Astrocyte (in vitro differentiated cells and primary cell): ENCODE data around the gene CHRNB4. TPM values are rescaled to one million over a fixed set of nuclear protein-coding genes. Genes with fewer than 3 reads are reported as not detected.

Experiments
- DNase-seq: peaks from one replicate; pipeline ENCODE4 v3.0.0-alpha.2; 2010; ENCODE audit warnings: low read depth
- FAIRE-seq: peaks from 2 replicates; lab custom pipeline; 2011; peaks lifted over from hg19 to GRCh38; lab: Jason Lieb, UNC
- H2AFZ ChIP-seq: 2 replicates; pipeline ENCODE4 v1.6.0; 2012; ENCODE audit warnings: low read depth, low read length, inconsistent platforms
- H3K27ac ChIP-seq: 2 replicates; pipeline ENCODE4 v1.5.1; 2011; ENCODE audit warnings: low read depth, low read length, inconsistent platforms
- H3K27me3 ChIP-seq: 2 replicates; pipeline ENCODE4 v1.6.0; 2011; ENCODE audit warnings: low read length, inconsistent platforms; ENCODE audit not compliant: insufficient read depth
- H3K36me3 ChIP-seq: 2 replicates; pipeline ENCODE4 v1.5.1; 2011; ENCODE audit warnings: low read length, inconsistent platforms; ENCODE audit not compliant: insufficient read depth
- H3K4me1 ChIP-seq: 2 replicates; pipeline ENCODE4 v1.5.1; 2011; ENCODE audit warnings: low read length, inconsistent platforms; ENCODE audit not compliant: insufficient read depth
- H3K4me2 ChIP-seq: 2 replicates; pipeline ENCODE4 v1.6.0; 2012; ENCODE audit warnings: low read length, inconsistent platforms
- H3K4me3 ChIP-seq: 2 replicates; pipeline ENCODE4 v1.5.1; 2011; ENCODE audit warnings: low read depth, mild to moderate bottlenecking, low read length, inconsistent platforms; ENCODE audit not compliant: insufficient read depth
- H3K79me2 ChIP-seq: 2 replicates; pipeline ENCODE4 v1.6.0; 2012; ENCODE audit warnings: mild to moderate bottlenecking, low read length, inconsistent platforms; ENCODE audit not compliant: insufficient read depth
- H3K9ac ChIP-seq: 2 replicates; pipeline ENCODE4 v1.6.0; 2012; ENCODE audit warnings: mild to moderate bottlenecking, low read length, inconsistent platforms
- H3K9me3 ChIP-seq: 2 replicates; pipeline ENCODE4 v1.5.1; 2012; ENCODE audit warnings: low read depth, mild to moderate bottlenecking, low read length, inconsistent platforms; ENCODE audit not compliant: insufficient read depth
- H4K20me1 ChIP-seq: 2 replicates; pipeline ENCODE4 v1.6.0; 2012; ENCODE audit warnings: low read length, inconsistent platforms; ENCODE audit not compliant: insufficient read depth
- H3K27ac Mint-ChIP-seq: one replicate; pipeline ENCODE4 v1.8.0; 2021; ENCODE audit warnings: mild to moderate bottlenecking, mixed read lengths; ENCODE audit not compliant: unreplicated experiment
- H3K27me3 Mint-ChIP-seq: one replicate; pipeline ENCODE4 v1.8.0; 2021; ENCODE audit warnings: low read depth, mixed read lengths; ENCODE audit not compliant: unreplicated experiment
- H3K36me3 Mint-ChIP-seq: one replicate; pipeline ENCODE4 v1.8.0; 2021; ENCODE audit warnings: low read depth, mixed read lengths; ENCODE audit not compliant: unreplicated experiment
- H3K4me1 Mint-ChIP-seq: one replicate; pipeline ENCODE4 v1.8.0; 2021; ENCODE audit warnings: low read depth, mixed read lengths; ENCODE audit not compliant: unreplicated experiment
- H3K4me3 Mint-ChIP-seq: one replicate; pipeline ENCODE4 v1.8.0; 2021; ENCODE audit warnings: mild to moderate bottlenecking, moderate library complexity, mixed read lengths; ENCODE audit not compliant: unreplicated experiment
- H3K9me3 Mint-ChIP-seq: one replicate; pipeline ENCODE4 v1.8.0; 2021; ENCODE audit warnings: mild to moderate bottlenecking, mixed read lengths; ENCODE audit not compliant: unreplicated experiment
- EZH2 ChIP-seq: IDR thresholded peaks from 2 replicates; pipeline ENCODE4 v1.6.1; 2012; ENCODE audit warnings: mild to moderate bottlenecking, low read length, inconsistent platforms; ENCODE audit not compliant: insufficient read depth
- total RNA-seq: library from RNA; stranded (reverse); gene quantifications from 2 replicates; pipeline ENCODE4 v1.2.1, GENCODE V29; 2021
- TF ChIP-seq, protein P1 (sequence below): IDR thresholded peaks from 2 replicates; pipeline ENCODE4 v1.5.1; 2011; ENCODE audit warnings: low read depth, mild to moderate bottlenecking, inconsistent platforms, low read length, moderate library complexity; ENCODE audit not compliant: insufficient read depth

CHRNB4 gene
- total RNA-seq, 1 donor from 2014 or later, result not detected

DNA sequence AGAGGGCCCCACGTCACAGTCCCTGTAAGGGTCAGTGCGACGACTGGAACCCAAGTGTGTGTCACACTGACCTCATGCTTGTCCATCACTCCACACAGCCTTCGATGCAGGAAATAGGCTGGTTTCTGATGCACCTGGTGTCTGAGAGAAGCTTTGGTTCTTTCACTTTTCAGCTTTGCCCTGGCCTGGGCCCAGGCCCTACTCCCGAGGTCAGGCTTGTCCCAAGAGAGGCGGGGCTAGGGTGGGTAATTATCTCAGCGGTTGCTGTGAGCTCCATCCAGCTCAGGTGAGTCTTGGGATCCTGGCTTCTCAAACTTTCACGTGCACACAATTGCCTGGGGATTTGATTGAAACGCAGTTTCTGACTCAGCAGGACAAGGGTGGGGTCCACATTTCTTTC lies 19.6 kb upstream of the CHRNB4 start:
- Mint-ChIP-seq H3K4me1 (no peaks in the 10 kb centered on the region), H3K27me3 (peaks cover 27% of the 10 kb centered on the region), H3K36me3 (no peaks in the 10 kb centered on the region), H3K9me3 (no peaks in the 10 kb centered on the region), H3K27ac (no peak overlapping the region), H3K4me3 (no peak overlapping the region)
- H3K4me1 ChIP-seq, result no peaks in the 10 kb centered on the region
- no peaks in the 10 kb centered on the region for H3K36me3 ChIP-seq
- no peak overlapping the region for H2AFZ ChIP-seq
- DNase-seq (no peak), FAIRE-seq (no peak)
- no peak overlapping the region for H3K27ac ChIP-seq
- no peaks in the 10 kb centered on the region for H3K79me2 ChIP-seq
- TF ChIP-seq EZH2, result no peak
- TF ChIP-seq, protein P1, sequence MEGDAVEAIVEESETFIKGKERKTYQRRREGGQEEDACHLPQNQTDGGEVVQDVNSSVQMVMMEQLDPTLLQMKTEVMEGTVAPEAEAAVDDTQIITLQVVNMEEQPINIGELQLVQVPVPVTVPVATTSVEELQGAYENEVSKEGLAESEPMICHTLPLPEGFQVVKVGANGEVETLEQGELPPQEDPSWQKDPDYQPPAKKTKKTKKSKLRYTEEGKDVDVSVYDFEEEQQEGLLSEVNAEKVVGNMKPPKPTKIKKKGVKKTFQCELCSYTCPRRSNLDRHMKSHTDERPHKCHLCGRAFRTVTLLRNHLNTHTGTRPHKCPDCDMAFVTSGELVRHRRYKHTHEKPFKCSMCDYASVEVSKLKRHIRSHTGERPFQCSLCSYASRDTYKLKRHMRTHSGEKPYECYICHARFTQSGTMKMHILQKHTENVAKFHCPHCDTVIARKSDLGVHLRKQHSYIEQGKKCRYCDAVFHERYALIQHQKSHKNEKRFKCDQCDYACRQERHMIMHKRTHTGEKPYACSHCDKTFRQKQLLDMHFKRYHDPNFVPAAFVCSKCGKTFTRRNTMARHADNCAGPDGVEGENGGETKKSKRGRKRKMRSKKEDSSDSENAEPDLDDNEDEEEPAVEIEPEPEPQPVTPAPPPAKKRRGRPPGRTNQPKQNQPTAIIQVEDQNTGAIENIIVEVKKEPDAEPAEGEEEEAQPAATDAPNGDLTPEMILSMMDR, result no peak
- H4K20me1 ChIP-seq, result no peaks in the 10 kb centered on the region
- peaks cover 2% of the 10 kb centered on the region for H3K27me3 ChIP-seq
- H3K4me2 ChIP-seq, result no peak overlapping the region
- no peak overlapping the region for H3K9ac ChIP-seq
- no peak overlapping the region for H3K4me3 ChIP-seq
- no peaks in the 10 kb centered on the region for H3K9me3 ChIP-seq

DNA sequence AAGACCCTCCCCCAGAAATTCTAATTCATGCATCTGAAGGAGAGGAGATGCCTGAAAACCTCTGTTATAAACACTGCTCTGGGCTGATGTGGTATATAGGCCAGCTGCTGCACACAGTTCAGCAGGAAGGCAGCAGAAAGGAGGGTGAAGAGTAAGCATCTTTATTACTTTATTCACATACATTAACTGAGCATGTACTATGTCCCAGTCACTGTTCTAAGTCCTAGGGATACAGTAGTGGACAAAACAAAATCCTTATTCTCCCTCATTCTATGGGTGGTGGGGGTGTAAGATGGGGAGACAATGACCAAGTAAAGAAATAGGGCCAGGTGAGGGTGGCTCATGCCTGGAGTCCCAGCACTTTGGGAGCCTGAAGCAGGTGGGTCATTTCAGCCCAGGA lies 17.8 kb upstream of the CHRNB4 start:
- H3K4me1 Mint-ChIP-seq, result no peaks in the 10 kb centered on the region
- H3K9me3 Mint-ChIP-seq, result no peaks in the 10 kb centered on the region
- Histone ChIP-seq H3K9me3 (no peaks in the 10 kb centered on the region), H3K9ac (no peak overlapping the region), H3K27ac (no peak overlapping the region), H3K27me3 (peaks cover 6% of the 10 kb centered on the region), H3K36me3 (no peaks in the 10 kb centered on the region), H3K79me2 (no peaks in the 10 kb centered on the region), H2AFZ (no peak overlapping the region), H3K4me2 (no peak overlapping the region), H3K4me3 (no peak overlapping the region), H4K20me1 (no peaks in the 10 kb centered on the region), H3K4me1 (no peaks in the 10 kb centered on the region)
- DNase-seq (no peak), FAIRE-seq (no peak)
- no peak for TF ChIP-seq EZH2
- TF ChIP-seq, protein P1, result no peak
- no peak overlapping the region for H3K27ac Mint-ChIP-seq
- no peak overlapping the region for H3K4me3 Mint-ChIP-seq
- no peaks in the 10 kb centered on the region for H3K36me3 Mint-ChIP-seq
- peaks cover 33% of the 10 kb centered on the region for H3K27me3 Mint-ChIP-seq

DNA sequence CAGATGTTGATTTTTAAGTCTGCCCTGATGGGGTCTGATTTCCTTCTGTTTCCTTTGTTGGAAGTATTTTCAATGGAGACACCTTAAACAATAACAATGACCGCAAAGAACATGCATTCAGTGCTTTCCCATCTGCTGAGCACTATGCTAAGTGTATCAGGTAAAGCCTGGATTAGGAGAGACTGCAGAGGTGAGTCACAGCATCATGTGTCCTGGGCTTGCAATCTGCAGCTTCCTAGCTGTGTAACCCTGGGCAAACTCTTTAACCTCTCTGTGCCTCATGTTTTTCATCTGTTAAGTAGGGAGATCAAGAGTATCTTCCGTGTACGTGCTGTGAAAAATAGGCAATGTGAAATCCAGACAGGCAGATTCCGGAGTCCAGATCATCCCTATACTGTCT lies 13.3 kb upstream of the CHRNB4 start:
- H3K4me1 ChIP-seq, result no peaks in the 10 kb centered on the region
- no peak overlapping the region for H2AFZ ChIP-seq
- no peak overlapping the region for H3K4me2 ChIP-seq
- H3K9me3 Mint-ChIP-seq, result no peaks in the 10 kb centered on the region
- H3K4me3 ChIP-seq, result no peak overlapping the region
- H3K79me2 ChIP-seq, result no peaks in the 10 kb centered on the region
- no peak overlapping the region for H3K9ac ChIP-seq
- no peaks in the 10 kb centered on the region for H3K9me3 ChIP-seq
- FAIRE-seq (no peak), DNase-seq (no peak)
- no peak overlapping the region for H3K27ac ChIP-seq
- H3K27ac Mint-ChIP-seq, result no peak overlapping the region
- H3K27me3 ChIP-seq, result peaks cover 6% of the 10 kb centered on the region
- TF ChIP-seq, protein P1, result no peak
- TF ChIP-seq EZH2, result no peak
- no peaks in the 10 kb centered on the region for H4K20me1 ChIP-seq
- H3K36me3 ChIP-seq, result no peaks in the 10 kb centered on the region
- H3K4me3 Mint-ChIP-seq, result no peak overlapping the region
- peaks cover 47% of the 10 kb centered on the region for H3K27me3 Mint-ChIP-seq
- peaks cover 4% of the 10 kb centered on the region for H3K36me3 Mint-ChIP-seq
- H3K4me1 Mint-ChIP-seq, result no peaks in the 10 kb centered on the region
